HG03095 (cell line): ENCODE measurements around the gene IDH3A.

ENCODE experiments used
- ATAC-seq: cut with Tn5 transposase; IDR thresholded peaks from one replicate; pipeline ENCODE4 v1.9.1; 2021; ENCODE audit warnings: moderate library complexity; ENCODE audit not compliant: unreplicated experiment

IDH3A gene

DNA sequence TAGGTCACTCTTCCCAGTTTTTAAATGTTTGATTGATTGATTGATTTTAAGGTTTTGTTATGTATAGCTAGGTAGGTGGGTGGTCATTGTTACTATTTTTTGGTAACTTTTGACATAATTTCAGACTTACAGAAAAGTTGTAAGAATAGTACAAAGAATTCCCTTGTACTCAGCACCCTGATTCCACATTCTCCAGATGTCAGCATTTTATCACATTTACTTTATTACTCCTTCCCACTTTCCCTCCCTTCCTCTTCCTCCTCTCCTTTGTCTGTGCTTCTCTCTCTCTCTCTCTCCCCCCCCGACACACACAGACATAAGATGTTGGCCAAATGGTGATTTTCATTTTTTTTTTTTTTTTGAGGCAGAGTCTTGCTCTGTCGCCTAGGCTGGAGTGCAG is 14.8 kb downstream of the IDH3A start:
- ATAC-seq = no peak

DNA sequence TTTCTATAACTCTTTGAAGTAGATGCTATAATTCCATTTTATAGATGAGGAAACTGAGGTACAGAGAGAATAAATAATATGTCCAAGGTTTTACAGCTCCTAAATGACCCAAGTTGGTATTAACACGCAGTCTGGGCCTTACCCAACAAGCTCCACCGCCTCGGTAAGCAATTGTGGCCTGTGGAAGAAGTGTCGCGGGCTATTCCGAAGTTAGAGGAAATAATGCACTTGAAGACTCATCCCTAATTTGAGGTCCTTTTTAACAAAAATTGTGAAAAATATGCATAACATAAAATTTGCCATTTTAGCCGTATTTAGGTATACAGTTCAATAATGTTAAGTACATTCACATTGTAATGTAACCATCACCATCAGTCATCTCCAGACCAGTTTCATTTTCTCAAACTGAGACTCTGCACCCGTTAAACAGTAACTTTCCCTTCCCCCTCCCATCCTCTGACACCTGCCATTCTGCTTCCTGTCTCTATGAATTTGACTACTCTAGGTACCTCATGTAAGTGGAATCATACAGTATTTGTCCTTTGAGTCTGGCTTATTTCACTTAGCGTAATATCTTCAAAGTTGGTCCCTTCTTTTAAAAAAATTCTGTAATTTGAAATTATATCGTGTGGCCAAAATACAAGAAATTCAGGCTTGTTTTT is 18.2 kb downstream of the IDH3A start:
- peak; percentile 72 for ATAC-seq

DNA sequence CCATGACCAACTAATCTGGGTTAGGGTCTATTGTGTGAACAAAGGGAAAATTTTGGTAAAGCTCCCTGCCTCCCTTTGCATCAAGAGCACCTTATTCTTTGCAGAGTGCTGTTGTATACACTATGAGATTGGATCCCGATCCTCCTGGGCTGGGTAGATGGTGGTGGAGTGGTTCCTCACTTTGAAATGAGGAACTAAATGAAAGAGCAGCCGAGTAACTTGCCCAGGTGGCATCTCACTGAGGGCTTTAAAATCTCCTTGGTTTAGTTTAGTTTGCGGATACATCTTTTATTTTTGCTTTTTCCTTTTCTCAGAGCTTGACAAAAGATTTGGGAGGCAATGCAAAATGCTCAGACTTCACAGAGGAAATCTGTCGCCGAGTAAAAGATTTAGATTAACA is 19.4 kb downstream of the IDH3A start:
- no peak for ATAC-seq

DNA sequence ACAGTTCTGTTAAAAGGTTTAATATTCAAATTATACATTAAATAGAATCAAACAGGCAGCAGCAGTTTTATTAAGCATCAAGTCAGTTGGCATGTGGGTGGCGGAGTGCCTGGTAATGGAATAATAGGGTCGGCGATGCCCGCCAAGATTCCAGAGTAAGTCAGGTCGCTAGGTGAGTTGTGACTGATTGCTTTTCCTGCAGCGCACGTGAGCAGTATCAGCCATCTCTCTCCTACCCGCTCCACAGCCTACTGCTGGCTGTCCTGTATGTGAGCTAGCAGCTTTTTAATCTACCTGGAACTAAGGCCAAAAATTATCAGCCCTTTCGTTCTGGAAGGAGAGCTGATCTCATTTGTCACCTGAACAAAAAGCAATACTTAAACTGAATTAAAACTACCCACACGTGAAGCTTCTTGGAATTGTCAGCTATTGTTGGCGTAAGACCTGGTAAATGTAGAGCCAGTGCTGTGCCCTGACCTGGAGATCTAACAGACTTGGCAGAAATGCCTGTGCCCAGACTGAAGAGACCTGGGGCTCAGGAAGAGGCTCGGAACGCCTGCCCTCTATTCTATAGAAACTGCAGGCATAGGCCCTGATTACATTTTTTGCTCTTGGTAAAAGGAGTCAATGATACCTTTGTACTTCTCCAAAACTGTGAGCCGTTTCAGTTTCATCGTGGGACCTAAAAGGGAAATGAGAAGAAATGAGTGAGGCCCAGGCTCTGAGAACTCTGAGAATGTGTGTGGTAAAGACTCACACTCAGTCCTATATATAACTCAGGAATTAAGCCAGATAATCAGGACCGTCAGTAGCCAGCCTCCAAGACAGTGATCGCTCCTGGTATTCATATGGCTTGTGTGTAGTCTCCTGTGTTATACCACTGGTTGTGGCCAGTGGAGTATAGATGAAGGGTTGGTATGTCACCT is 21.9 kb downstream of the IDH3A start:
- ATAC-seq = peak; percentile 65

DNA sequence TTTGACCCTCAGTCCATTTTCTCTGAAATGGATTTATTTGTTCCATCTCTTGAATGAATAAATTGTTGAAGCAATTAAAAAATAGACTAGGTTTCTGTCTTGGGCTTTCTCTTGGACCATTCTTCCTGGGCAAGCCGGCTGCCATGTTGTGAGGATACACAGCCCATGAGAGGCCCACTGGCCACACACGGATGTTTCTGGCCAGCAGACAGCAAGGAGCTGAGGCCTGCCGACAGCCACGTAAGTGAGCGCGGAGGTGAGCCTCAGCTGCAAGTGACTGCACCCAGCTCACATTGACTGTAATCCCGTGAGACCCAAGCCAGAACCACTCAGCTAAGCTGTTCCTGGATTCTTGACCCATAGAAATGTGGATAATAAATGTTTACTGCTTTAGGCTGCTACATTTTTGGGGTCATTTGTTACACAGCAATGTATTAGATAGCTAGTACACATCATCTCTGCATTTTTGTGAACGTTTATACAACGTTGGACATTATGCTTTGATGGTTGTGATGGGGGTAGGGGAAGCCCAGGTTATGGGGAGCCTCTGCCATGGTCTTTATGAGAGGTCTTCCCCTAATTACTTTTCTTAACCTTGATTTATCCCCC is 22.8 kb downstream of the IDH3A start:
- ATAC-seq = no peak

DNA sequence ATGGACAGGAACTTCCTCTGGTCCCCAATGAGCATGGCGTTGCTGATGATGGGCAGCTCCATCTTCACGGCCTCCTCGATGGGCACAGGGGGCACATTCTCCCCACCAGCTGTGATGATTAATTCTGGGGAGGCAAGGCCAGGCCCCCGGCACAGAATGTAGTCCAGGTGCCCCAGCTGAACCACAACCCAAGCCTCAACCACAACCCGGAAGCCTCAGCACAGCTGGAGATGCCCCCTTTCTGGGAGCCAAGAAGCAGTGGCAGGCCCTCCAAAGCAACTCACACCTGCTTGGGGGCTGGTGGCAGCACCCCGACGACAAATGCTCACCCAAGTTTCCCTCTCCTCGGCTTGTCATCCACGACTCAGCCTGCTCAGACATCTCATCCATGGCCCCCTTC is 25.2 kb downstream of the IDH3A start:
- no peak for ATAC-seq

DNA sequence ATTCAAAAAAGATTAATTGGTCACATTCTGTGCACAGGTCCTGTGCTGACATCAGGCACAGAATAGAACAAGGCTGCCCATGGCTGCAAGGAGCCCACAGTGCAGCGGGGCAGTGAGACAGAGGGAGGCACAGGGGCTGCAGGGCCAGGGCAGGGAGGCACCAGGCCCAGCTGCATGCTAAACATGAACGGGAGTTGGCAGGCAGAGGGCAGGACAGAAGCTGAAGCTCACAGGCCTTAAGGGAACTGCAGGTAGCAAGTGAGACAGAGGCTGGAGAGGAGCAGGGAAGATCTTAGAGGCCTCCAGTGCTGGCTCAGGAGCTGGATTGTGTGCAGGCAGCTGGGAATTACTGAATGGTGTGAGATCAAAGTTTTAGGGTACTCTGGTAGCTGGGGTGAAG is 26.2 kb downstream of the IDH3A start:
- no peak for ATAC-seq

DNA sequence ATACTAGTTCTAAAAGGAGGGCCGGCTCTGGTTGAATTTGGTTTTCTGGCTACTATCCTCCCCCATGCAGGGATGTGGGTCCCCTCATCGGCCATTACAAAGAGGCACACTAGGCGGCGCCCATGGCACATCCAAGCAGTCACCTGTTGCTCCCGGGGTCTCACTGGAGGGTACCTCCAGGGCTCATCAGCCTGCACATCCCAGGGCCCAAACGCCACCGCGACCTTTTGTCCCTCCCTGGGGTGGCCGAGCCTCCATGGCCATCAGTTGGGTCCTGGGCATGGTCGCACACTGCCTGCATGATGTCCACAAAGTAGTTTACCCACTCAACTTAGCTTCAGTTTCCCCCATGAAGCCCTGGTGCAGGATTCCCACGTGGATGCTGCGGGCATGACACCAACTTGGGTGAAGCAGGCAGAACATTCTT is 28.3 kb downstream of the IDH3A start:
- no peak for ATAC-seq

DNA sequence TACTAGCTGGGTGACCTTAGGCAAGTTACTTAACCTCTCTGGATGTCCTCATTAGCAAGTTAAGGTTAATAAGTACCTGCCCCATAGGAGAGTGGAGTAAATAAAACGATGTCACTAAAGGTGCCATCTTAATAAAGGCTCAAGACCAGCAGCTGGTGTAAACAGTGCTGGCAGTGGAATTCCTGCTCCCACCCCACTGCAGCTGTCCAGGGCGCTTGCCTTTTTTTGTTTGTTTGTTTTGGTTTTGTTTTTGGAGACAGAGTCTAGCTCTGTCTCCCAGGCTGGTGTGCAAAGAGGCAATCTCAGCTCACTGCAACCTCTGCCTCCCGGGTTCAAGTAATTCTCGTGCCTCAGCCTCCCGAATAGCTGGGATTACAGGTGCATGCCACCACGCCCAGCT is 28.9 kb downstream of the IDH3A start:
- no peak for ATAC-seq

DNA sequence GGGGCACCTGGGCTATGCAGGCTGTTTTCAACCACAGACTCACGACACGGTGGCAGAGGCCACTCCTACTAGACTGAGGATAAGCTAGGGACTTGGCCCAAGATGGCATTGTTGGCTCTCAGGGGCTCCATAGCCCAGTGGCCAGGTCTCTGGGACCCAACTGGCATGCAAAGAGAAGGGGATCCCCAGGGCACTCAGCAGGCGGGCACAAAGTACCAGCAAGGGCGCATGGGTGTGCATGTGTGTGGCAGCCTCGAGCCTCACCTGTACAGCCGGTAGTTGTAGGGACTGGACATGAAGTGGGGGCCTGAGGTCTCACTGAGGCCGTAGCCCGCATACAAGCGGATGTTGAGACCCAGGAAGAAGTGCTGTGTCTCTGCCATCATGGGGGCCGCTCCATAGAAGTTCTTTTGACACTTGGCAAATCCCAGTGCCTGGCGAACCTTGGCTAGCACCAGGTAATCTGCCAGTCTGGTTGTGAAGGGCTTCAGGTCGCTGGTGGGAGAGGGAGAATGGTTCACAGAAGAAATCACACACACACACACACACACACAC is 30.2 kb downstream of the IDH3A start:
- ATAC-seq = no peak

DNA sequence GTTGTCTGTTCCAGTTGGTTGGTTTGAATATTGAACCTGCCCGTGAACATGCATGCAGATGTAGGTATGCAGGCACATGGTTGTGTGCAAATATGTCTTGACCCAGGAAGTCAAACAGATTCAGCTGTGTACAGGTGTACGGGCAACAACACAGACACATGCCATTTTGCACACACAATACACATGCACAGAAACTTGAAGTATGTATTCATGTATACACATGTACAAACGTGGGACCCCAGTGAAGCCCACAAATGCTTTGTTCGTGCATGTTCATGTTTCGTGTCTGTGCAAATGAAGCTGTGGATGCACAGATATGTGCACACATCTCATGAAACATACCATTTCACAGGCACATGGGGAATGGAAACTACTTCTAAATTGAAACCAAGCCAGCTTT is 30.7 kb downstream of the IDH3A start:
- ATAC-seq = no peak

DNA sequence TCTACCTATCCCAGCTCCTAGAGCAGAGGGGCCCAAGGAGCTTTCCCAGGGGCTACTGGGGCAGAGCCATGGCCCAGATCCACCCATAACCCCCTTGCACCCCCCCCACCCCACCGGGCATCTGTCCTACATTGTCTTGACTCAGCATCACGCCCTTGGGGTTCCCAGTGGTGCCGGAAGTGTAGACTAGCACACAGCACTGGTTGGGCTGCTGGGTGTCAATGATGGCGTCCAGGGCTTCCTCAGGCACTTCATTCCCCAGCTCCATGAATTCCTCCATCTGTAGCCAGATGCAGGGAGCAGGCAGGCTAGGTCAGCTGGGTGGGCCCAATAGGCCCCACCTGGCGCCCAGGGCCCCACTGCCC is 33.2 kb downstream of the IDH3A start:
- no peak for ATAC-seq

DNA sequence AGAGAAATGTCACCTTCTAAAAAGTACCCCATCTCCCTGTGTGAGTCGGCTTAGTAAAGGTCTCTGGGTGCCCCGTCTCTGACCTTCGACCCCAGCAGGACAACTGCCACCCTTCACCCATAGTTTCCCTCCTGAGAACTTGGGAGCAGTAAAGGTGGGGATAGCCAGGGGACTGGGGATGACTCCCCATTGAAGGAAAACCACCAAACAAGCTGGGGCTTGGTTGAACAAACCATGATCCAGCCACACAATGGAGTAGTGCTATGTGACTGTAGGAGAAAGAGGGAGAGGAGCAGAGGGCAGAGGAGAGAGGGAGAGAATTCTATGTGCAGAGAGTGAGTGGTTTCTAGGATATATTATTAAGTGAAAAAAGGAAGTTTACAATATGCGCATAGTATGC is 33.7 kb downstream of the IDH3A start:
- no peak for ATAC-seq

DNA sequence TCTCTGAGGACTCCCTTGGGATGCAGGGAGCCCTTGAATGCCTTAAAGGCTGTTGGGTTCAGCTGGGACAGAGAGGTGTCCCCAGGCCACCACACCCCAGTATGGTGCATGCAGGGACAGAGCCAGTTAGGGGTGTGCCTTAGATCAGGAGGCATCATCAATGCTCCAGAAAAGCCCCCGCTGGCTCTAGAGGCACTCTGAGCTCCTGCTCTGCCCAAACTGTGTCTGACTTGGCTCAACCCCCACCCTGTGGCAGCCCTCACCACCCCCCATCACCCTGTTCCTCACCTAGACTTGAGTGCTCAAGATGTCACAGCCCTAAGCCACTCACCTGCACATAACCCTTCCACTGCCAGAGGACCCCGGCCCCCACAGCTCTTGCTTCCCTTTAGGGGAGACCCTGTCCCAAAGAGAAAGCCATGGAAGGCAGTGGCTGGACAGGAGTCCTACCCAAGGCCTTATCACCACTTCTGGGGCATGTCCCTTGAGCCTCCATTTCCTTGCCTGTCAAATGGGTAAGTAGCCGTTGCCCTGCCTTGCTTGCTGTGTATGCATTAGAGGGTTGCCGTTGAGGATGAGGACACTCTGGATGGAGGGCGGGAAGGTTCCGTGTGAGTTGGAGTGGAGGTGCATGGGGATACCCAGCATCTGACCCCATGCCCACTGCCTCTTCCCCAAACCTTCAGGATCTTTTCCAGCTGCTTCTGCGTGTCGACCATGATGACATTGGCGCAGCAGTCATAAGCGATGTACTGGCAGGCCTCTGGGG is 43.8 kb downstream of the IDH3A start:
- ATAC-seq = no peak

DNA sequence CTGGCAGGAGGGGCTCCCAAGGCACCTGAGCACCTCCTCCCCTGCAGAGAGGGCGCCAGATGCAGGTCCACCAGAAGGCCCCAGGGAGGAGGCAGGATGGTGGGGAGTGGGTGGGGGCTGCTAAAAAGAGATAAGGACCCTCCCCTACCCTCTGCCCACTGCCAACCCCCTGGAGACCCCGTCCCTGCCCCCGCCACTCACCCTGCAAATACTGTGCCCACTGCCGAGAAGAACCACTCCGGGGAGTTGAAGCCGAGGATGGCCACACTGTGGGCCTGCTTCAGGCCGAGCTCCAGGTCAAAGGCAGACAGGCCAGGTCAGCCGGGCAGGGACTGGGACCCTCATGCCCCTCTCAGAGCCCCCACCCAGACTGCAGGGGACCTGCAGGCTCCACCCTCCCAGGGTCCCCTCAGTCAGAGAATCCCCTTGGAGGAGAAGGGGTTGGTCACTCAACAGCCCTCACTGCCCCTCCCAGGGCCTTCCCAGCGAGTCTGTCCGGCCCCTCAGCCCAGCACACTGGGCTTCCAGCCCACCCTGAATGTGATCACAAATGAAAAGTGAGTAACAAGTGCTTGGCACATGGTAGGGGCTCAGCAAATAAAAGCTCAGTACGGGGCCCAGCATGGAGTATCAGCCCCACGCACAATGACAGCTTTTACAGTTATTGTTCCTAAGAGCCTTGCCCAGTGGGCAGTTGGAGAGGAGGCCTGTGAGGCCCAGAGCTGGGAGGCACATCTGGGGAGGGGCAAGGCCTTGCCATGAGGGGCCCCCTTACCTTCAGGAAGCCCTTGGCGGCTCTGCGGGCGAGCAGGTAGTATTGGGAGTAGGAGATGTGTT is 44.8 kb downstream of the IDH3A start:
- ATAC-seq = no peak

DNA sequence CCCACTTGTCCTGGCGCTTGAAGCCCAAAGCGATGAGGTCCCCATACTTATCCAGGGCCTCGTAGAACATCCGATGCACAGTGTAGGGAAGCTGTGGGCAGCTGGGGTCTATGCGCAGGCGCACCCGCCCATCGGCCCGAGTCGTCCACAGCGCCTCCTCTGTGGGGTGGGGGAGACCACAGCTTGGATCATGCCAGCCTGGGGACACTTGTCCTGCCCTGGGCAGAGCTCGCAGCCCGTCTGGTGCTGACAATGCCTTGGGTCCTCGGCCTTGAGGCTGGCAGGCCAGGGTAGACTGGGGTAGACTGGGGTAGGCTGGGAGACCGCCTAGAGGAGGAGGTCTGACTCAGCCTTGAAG is 45.4 kb downstream of the IDH3A start:
- no peak for ATAC-seq

DNA sequence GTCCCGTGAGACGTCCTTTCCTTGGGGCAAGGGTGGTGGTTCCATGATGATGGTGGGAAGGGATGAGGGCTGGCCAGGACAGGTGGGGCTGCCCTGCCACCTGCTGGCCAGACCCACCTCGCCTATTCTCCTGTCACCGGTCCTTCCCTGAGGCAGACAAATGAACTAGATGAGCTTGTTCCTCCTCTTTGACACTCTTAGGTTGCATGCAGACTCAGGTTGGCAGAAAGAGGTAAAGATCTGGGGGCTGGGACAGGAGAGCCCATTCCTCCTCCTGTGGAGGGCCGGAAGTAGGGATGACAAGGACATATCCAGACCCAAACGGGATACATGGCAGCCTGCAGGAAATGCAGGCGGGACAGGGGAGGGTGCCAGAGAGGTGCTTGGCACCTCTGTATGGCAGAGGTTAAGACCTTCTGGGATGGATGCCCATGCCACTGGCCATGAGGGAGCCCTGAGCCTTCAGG is 46.6 kb downstream of the IDH3A start:
- no peak for ATAC-seq

DNA sequence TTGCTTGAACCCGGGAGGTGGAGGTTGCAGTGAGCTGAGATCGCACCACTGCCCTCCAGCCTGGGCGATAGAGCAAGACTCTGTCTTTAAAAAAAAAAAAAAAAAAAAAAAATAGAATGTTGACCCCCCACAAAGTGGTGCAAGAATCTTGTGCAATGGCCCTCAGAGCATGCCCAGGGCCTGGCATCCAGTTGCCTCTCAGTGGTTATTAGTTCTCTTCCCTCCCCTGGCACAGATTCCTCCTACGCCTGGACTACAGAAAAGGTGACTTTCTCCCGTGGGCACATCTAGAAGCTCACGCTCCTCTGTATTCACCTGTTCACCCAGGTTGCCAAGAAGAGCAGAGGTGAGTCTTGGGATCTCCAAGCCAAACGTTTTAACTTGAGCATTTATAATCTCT is 48.5 kb downstream of the IDH3A start:
- ATAC-seq = no peak

DNA sequence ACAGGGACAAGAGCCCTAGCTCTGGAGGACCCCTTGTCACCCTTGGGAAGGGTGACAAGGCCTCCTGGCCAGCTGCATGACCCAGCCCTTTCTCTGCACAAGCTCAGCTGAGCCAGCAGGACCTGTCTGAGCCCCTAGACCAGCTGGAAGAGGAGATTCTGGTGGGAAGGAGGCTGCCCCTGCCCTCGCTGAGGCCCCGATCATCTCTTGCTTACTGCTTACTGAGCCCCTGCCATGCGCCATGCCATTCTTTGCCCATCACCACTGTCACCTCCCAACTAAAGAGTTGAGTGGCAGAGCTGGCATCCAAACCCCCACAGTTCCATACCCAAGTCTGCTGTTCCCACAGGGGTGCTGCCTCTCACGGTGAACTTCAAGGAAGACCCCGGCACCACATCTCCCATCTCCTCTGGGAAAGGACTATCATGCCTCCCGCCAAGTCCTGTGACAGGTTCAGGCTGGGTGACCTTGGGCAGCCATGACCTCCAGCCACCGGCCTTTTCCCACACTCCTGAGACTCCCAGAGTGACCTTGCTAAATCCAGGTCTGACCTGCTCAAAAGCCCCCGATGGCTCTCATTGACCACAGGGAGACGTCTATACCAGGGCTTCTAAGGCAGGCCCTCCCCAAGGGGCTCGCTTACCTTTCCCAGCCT is 51.2 kb downstream of the IDH3A start:
- no peak for ATAC-seq
